Ectodermal cell (in vitro differentiated cells): ENCODE measurements around the gene STEAP2.

Experiments used
- H3K27ac ChIP-seq: 2 replicates; pipeline ENCODE4 v1.7.0; 2013; ENCODE audit warnings: mild to moderate bottlenecking, low read depth, low read length; ENCODE audit not compliant: insufficient read depth, poor library complexity, severe bottlenecking
- H3K27me3 ChIP-seq: 2 replicates; pipeline ENCODE4 v1.7.0; 2013; ENCODE audit warnings: mild to moderate bottlenecking, low read length; ENCODE audit not compliant: insufficient read depth, control insufficient read depth, poor library complexity, severe bottlenecking
- H3K36me3 ChIP-seq: one replicate; pipeline ENCODE4 v1.7.0; 2013; ENCODE audit warnings: low read length; ENCODE audit not compliant: control insufficient read depth, insufficient read depth
- H3K4me1 ChIP-seq: one replicate; pipeline ENCODE4 v1.7.0; 2013; ENCODE audit warnings: low read length; ENCODE audit not compliant: control insufficient read depth, insufficient read depth
- H3K4me3 ChIP-seq: 2 replicates; pipeline ENCODE4 v1.7.0; 2013; ENCODE audit warnings: low read depth, low read length, control low read depth; ENCODE audit not compliant: insufficient read depth
- H3K9me3 ChIP-seq: 2 replicates; pipeline ENCODE4 v1.7.0; 2013; ENCODE audit warnings: mild to moderate bottlenecking, low read length, moderate library complexity; ENCODE audit not compliant: control insufficient read depth
- WGBS, 2 experiments: methylation state at CpG; one replicate each; pipeline ENCODE4 v1.1.7; 2013; ENCODE audit warnings: missing lambda C conversion rate in 2 of 2; 5-methylcytosine and 5-hydroxymethylcytosine counted together

STEAP2 gene

GRCh38 chr7:90266808-90267207 is 55.3 kb downstream of the STEAP2 start:
- Histone ChIP-seq H3K4me3 (no peak overlapping the region), H3K27me3 (no peaks in the 10 kb centered on the region), H3K36me3 (no peaks in the 10 kb centered on the region), H3K9me3 (no peaks in the 10 kb centered on the region), H3K27ac (no peak overlapping the region), H3K4me1 (no peaks in the 10 kb centered on the region)
- WGBS, 2 experiments: 96% methylated on average over 2 of the region's 3 CpGs; no CpG with 5 or more reads in 1 of the 2 experiments

DNA sequence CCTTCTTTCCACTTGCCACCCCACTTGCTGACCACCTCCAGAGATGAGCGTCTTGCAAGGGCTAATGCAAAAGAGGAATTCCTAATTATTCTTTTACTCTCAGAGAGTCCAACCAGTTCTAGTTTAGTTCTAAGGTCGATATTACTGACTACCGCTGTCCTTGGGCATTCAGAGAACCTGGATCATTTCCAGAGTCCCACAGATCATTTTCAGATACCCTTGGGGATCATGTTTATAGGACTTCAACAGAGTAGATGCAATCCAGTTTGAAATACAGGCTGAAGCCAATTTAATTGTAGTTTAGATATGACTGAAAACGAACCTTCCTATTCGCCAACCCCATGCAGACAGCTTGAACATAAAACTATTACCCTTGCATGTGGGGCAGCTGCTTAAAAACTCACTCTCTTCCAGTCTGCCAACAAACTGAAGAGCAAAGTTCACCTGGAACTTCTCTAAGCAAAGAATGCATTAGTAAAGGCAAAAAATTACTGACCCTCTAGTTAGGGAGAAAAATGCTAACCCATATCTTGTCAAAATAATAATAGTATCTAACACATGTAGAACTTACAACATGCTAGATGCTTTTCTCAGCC is 55.8 kb downstream of the STEAP2 start:
- Histone ChIP-seq H3K4me1 (no peaks in the 10 kb centered on the region), H3K27ac (no peak overlapping the region), H3K9me3 (no peaks in the 10 kb centered on the region), H3K27me3 (no peaks in the 10 kb centered on the region), H3K36me3 (no peaks in the 10 kb centered on the region), H3K4me3 (no peak overlapping the region)
- 90 to 92% methylated on average over 5 of the region's 5 CpGs for WGBS, 2 experiments

DNA sequence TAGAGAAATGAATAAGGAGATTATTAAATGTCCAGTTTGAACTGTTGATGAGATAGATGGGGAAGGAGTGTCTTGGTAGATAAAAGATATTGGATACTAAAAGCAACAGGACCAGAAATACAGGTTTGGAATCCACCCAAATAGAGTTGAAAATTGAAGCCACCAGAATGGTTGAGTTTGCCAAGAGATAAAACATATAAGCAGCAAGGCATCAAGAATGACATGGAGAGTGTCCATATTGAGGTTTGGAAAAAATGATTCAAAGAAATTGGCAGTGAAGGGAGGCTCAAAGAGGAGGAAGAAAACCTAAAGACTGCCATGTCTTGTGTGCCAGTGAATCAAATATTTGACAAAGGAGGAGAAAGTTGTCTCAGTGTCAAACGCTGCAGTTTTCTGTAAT is 57.6 kb downstream of the STEAP2 start:
- Histone ChIP-seq H3K4me3 (no peak overlapping the region), H3K4me1 (no peaks in the 10 kb centered on the region), H3K36me3 (no peaks in the 10 kb centered on the region), H3K27me3 (no peaks in the 10 kb centered on the region), H3K27ac (no peak overlapping the region), H3K9me3 (no peaks in the 10 kb centered on the region)
- WGBS, 2 experiments: 89 to 93% methylated on average over 1 of the region's 1 CpG

- no peaks in the 10 kb centered on the region for H3K4me1 ChIP-seq
- no peaks in the 10 kb centered on the region for H3K9me3 ChIP-seq
- H3K27ac ChIP-seq: no peak overlapping the region
- H3K36me3 ChIP-seq: no peaks in the 10 kb centered on the region
- H3K4me3 ChIP-seq: no peak overlapping the region
- 94 to 100% methylated on average over 1 to 2 of the region's 2 CpGs for WGBS, 2 experiments
- H3K27me3 ChIP-seq: no peaks in the 10 kb centered on the region
Measured at GRCh38 chr7:90270431-90271178, 59.1 kb downstream of the STEAP2 start.

- WGBS, 2 experiments: 89 to 100% methylated on average over 1 to 2 of the region's 2 CpGs
- Histone ChIP-seq H3K9me3 (no peaks in the 10 kb centered on the region), H3K4me3 (no peak overlapping the region), H3K4me1 (no peaks in the 10 kb centered on the region), H3K36me3 (no peaks in the 10 kb centered on the region), H3K27ac (no peak overlapping the region), H3K27me3 (no peaks in the 10 kb centered on the region)
Measured at GRCh38 chr7:90271753-90272152, 60.2 kb downstream of the STEAP2 start.

DNA sequence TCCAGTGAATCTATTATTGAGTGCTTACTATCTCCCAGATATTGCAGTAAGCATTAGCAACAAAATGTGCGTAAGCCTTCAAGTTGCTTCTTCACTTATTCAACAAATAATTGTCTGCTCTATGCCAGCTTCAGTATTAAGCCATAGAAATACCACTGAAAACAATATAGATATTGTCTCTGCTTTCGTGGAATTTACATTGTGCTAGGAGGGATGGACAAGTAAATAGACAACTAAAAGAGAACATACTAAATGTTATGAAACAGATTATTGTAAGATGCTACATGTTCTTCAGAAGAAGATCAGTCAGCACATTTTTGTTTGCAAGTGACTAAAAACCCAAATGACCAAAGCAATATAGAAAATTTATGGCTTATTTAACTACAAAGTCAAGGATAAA is 60.7 kb downstream of the STEAP2 start:
- H3K9me3 ChIP-seq: no peaks in the 10 kb centered on the region
- H3K27me3 ChIP-seq: no peaks in the 10 kb centered on the region
- H3K27ac ChIP-seq: no peak overlapping the region
- 85 to 97% methylated on average over 1 to 2 of the region's 2 CpGs for WGBS, 2 experiments
- no peak overlapping the region for H3K4me3 ChIP-seq
- H3K4me1 ChIP-seq: no peaks in the 10 kb centered on the region
- no peaks in the 10 kb centered on the region for H3K36me3 ChIP-seq

DNA sequence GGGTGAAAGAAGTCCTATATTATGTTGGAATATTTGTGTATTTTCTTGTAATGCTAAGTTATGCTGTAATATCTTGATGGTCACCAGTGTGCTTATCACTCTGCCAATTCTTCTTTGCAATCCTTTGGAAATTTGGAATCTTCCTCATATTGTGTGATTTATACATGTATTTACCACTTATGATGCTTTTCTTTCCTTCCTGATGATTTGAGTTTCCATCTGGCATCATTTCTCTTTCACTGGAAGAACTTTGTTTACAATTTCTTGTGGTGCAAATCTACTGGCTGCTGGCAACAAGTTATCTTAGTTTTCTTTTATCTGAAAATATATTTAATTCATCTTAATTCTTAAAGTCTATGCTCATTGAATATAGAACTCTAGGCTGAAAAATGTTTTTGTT is 62.6 kb downstream of the STEAP2 start:
- H3K4me3 ChIP-seq: no peak overlapping the region
- no peaks in the 10 kb centered on the region for H3K9me3 ChIP-seq
- no peaks in the 10 kb centered on the region for H3K27me3 ChIP-seq
- H3K36me3 ChIP-seq: no peaks in the 10 kb centered on the region
- H3K27ac ChIP-seq: no peak overlapping the region
- H3K4me1 ChIP-seq: no peaks in the 10 kb centered on the region

DNA sequence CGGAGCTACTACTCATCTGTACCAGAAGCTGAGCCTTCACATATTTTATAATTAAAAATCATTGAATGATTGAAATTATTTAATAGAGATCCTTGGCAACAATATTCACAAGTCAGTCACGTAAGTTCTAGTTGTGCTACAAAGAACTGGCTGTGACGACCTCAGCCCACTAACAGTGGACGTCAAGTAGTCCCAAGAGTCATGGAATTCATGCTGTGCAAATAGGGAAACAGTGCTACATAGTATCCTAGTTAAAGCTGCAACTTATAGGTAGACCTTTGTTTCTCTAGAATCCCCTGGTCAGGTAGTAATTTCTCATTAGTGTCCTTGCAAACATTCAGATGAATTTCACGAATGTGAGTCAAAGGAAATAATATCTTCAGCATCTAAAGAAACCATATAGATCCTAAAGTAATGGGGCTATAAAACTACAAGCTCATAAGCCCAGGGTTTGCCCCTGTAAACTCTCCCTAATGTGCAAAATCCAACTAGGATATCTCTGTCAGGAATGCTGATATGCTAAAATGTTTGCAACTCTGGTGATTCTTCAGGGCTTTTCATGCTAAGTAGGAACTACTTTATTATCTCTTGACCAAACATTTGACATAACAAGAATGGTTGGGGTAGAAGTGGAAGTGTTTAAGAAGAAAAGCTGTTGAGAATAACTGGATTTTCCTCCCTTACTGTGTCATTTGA is 64.6 kb downstream of the STEAP2 start:
- 92 to 95% methylated on average over 4 of the region's 5 CpGs for WGBS, 2 experiments
- Histone ChIP-seq H3K9me3 (no peaks in the 10 kb centered on the region), H3K27me3 (no peaks in the 10 kb centered on the region), H3K36me3 (no peaks in the 10 kb centered on the region), H3K4me3 (no peak overlapping the region), H3K27ac (no peak overlapping the region), H3K4me1 (no peaks in the 10 kb centered on the region)
